Measurements from ENCODE around the gene BPIFB3. TPM values are rescaled to one million over a fixed set of nuclear protein-coding genes. Genes with fewer than 3 reads are reported as not detected.

The BPIFB3 gene
- polyA plus RNA-seq, 1 donor from 2014 or later: not detected

GRCh38 chr20:33018169-33018931 lies 35.4 kb upstream of the BPIFB3 start:
- Histone ChIP-seq H3K9me3 (ENCODE audit: low read length) (no peaks in the 10 kb centered on the region), H4K20me1 (ENCODE audit: insufficient read depth) (no peaks in the 10 kb centered on the region), H3K4me2 (ENCODE audit: low read length) (no peak overlapping the region), H3K9me2 (ENCODE audit: insufficient read depth, low read length) (no peaks in the 10 kb centered on the region), H3K36me3 (ENCODE audit: insufficient read depth, low read length) (no peaks in the 10 kb centered on the region), H3F3A (ENCODE audit: insufficient read depth, low read length, poor library complexity, severe bottlenecking) (no peaks in the 10 kb centered on the region), H3K79me2 (replicated peaks; ENCODE audit: insufficient read depth, low read length) (no peaks in the 10 kb centered on the region), H3K27ac (ENCODE audit: low read length) (no peak overlapping the region), H2AFZ (ENCODE audit: low read depth, low read length) (no peak overlapping the region), H3K4me3 (ENCODE audit: low read length) (no peak overlapping the region), H3K27me3 (ENCODE audit: insufficient read depth, low read depth, low read length) (no peaks in the 10 kb centered on the region), H3K9ac (ENCODE audit: low read length) (no peak overlapping the region)
- TF ChIP-seq RAD21 (conservative IDR thresholded peaks at IDR 0.05): no peak
- TF ChIP-seq EZH2 (IDR thresholded peaks at IDR 0.05; ENCODE audit: borderline replicate concordance, insufficient read depth, low read length, poor library complexity, severe bottlenecking): no peak
- no peak for TF ChIP-seq TAF1 (IDR thresholded peaks at IDR 0.05; ENCODE audit: low read depth)
- TF ChIP-seq POLR2AphosphoS5 (IDR thresholded peaks at IDR 0.05): no peak
- TF ChIP-seq, protein P1, sequence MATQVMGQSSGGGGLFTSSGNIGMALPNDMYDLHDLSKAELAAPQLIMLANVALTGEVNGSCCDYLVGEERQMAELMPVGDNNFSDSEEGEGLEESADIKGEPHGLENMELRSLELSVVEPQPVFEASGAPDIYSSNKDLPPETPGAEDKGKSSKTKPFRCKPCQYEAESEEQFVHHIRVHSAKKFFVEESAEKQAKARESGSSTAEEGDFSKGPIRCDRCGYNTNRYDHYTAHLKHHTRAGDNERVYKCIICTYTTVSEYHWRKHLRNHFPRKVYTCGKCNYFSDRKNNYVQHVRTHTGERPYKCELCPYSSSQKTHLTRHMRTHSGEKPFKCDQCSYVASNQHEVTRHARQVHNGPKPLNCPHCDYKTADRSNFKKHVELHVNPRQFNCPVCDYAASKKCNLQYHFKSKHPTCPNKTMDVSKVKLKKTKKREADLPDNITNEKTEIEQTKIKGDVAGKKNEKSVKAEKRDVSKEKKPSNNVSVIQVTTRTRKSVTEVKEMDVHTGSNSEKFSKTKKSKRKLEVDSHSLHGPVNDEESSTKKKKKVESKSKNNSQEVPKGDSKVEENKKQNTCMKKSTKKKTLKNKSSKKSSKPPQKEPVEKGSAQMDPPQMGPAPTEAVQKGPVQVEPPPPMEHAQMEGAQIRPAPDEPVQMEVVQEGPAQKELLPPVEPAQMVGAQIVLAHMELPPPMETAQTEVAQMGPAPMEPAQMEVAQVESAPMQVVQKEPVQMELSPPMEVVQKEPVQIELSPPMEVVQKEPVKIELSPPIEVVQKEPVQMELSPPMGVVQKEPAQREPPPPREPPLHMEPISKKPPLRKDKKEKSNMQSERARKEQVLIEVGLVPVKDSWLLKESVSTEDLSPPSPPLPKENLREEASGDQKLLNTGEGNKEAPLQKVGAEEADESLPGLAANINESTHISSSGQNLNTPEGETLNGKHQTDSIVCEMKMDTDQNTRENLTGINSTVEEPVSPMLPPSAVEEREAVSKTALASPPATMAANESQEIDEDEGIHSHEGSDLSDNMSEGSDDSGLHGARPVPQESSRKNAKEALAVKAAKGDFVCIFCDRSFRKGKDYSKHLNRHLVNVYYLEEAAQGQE (IDR thresholded peaks at IDR 0.05; ENCODE audit: borderline replicate concordance): no peak
- TF ChIP-seq SMC3 (conservative IDR thresholded peaks at IDR 0.05; ENCODE audit: poor library complexity): no peak
- TF ChIP-seq MXI1 (conservative IDR thresholded peaks at IDR 0.05; ENCODE audit: poor library complexity, severe bottlenecking): no peak
- TF ChIP-seq CTCF (IDR thresholded peaks at IDR 0.05; ENCODE audit: poor library complexity, severe bottlenecking): no peak
- TF ChIP-seq EP300 (conservative IDR thresholded peaks at IDR 0.05; ENCODE audit: poor library complexity, severe bottlenecking): no peak

GRCh38 chr20:33019465-33020277 lies 34.0 kb upstream of the BPIFB3 start:
- Histone ChIP-seq H3K27me3 (ENCODE audit: insufficient read depth, low read depth, low read length) (no peaks in the 10 kb centered on the region), H3F3A (ENCODE audit: insufficient read depth, low read length, poor library complexity, severe bottlenecking) (no peaks in the 10 kb centered on the region), H3K9me2 (ENCODE audit: insufficient read depth, low read length) (no peaks in the 10 kb centered on the region), H3K9me3 (ENCODE audit: low read length) (no peaks in the 10 kb centered on the region), H3K36me3 (ENCODE audit: insufficient read depth, low read length) (no peaks in the 10 kb centered on the region), H3K27ac (ENCODE audit: low read length) (no peak overlapping the region), H2AFZ (ENCODE audit: low read depth, low read length) (no peak overlapping the region), H3K4me2 (ENCODE audit: low read length) (no peak overlapping the region), H3K9ac (ENCODE audit: low read length) (no peak overlapping the region), H4K20me1 (ENCODE audit: insufficient read depth) (no peaks in the 10 kb centered on the region), H3K79me2 (replicated peaks; ENCODE audit: insufficient read depth, low read length) (no peaks in the 10 kb centered on the region), H3K4me3 (ENCODE audit: low read length) (no peak overlapping the region)
- TF ChIP-seq RAD21 (conservative IDR thresholded peaks at IDR 0.05): no peak

All from neural cell (in vitro differentiated cells).